Measurements from ENCODE around the gene TRPC4AP. TPM values are rescaled to one million over a fixed set of nuclear protein-coding genes. Genes with fewer than 3 reads are reported as not detected.
"Not testable (repeated sequence)": the region's sequence is repeated elsewhere in the genome, so short reads cannot be mapped to it uniquely, and the experiment has no call there.

The TRPC4AP gene
- total RNA-seq, 1 donor from 2014 or later = 54.1 TPM

GRCh38 chr20:35087791-35088190 is 4.8 kb downstream of the TRPC4AP start:
- H3K27ac ChIP-seq = no peak overlapping the region
- peaks cover 4 to 5% of the 10 kb centered on the region in 2 donors for H3K36me3 ChIP-seq
- DNase-seq (ENCODE audit: low spot score in 2 of 2) = no peak
- H3K4me3 ChIP-seq = no peak overlapping the region
- no peaks in the 10 kb centered on the region for H3K27me3 ChIP-seq
- H3K9me3 ChIP-seq = no peaks in the 10 kb centered on the region
- TF ChIP-seq, protein P1, sequence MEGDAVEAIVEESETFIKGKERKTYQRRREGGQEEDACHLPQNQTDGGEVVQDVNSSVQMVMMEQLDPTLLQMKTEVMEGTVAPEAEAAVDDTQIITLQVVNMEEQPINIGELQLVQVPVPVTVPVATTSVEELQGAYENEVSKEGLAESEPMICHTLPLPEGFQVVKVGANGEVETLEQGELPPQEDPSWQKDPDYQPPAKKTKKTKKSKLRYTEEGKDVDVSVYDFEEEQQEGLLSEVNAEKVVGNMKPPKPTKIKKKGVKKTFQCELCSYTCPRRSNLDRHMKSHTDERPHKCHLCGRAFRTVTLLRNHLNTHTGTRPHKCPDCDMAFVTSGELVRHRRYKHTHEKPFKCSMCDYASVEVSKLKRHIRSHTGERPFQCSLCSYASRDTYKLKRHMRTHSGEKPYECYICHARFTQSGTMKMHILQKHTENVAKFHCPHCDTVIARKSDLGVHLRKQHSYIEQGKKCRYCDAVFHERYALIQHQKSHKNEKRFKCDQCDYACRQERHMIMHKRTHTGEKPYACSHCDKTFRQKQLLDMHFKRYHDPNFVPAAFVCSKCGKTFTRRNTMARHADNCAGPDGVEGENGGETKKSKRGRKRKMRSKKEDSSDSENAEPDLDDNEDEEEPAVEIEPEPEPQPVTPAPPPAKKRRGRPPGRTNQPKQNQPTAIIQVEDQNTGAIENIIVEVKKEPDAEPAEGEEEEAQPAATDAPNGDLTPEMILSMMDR (IDR thresholded peaks at IDR 0.05) = no peak
- intact Hi-C loops (cut with DNase I) = no loop called here
- peaks cover 0 to 24% of the 10 kb centered on the region in 2 donors for H3K4me1 ChIP-seq

- TF ChIP-seq, protein P1 (IDR thresholded peaks at IDR 0.05) = no peak
- Histone ChIP-seq H3K4me3 (no peak overlapping the region), H3K27me3 (no peaks in the 10 kb centered on the region), H3K36me3 (peaks cover 4 to 5% of the 10 kb centered on the region in 2 donors), H3K27ac (no peak overlapping the region), H3K4me1 (peaks cover 0 to 24% of the 10 kb centered on the region in 2 donors), H3K9me3 (no peaks in the 10 kb centered on the region)
- no peak for DNase-seq (ENCODE audit: low spot score in 2 of 2)
- intact Hi-C loops (cut with DNase I) = no loop called here
Observed at GRCh38 chr20:35087355-35087754, 5.3 kb downstream of the TRPC4AP start.

DNA sequence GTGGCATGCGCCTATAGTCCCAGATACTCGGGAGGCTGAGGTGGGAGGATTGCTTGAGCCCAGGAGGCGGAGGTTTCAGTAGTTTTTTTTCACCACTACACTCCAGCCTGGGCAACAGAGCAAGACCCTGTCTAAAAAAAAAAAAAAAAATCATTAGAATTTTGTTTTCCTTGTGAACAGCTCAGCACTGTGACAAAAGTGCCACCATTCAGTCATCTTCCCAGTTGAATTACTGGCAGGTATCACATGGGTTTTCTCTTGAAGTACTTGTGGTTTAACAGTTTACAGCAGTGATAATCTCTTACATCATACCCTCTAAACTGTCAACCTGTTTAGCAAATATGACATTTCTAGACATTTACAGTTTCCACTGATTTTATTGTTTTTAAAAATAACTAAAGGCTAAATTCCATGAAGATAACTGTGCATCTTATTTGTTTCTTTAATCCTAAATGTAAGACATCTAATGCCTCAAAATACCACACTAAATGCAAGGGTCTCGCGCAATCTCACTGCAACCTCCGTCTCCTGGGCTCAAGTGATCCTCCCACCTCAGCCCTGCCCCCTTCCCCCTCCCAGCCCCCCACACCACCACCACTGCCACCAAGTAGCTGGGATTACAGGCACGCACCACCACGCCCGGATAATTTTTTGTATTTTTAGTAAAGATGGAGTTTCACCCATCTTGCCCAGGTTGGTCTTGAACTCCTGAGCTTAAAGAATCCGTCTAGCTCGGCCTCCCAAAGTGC is 7.0 kb downstream of the TRPC4AP start:
- Histone ChIP-seq H3K27ac (no peak overlapping the region), H3K4me1 (peaks cover 0 to 24% of the 10 kb centered on the region in 2 donors)
- intact Hi-C loops (cut with DNase I) = no loop called here

DNA sequence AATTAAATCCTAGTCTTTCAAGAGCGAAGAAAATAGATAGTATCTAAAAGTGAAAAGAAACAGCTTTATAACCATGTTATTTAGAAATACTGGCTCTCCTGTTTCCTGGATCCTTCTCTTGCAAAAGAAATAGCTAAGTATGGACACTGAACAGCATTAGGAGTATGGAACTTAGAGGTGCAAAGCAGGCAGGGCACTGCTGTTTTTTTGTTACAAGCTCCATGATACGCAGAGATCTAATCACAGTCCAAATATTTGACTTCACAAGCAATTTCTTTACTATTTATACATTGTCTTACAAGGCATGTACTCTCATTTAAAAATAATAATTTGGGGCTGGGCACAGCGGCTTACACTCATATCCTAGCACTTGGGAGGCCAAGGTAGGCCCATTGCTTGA is 7.6 kb downstream of the TRPC4AP start:
- H3K4me3 ChIP-seq = no peak overlapping the region
- TF ChIP-seq, protein P1 (IDR thresholded peaks at IDR 0.05) = no peak
- H3K27ac ChIP-seq = no peak overlapping the region
- no peaks in the 10 kb centered on the region for H3K9me3 ChIP-seq
- no peaks in the 10 kb centered on the region for H3K27me3 ChIP-seq
- H3K36me3 ChIP-seq = peaks cover 4 to 5% of the 10 kb centered on the region in 2 donors
- intact Hi-C loops (cut with DNase I) = no loop called here
- peaks cover 0 to 27% of the 10 kb centered on the region in 2 donors for H3K4me1 ChIP-seq
- DNase-seq (ENCODE audit: low spot score in 2 of 2) = no peak

More for the DNA sequence above, 7.0 kb downstream of the TRPC4AP start:
- no peaks in the 10 kb centered on the region for H3K27me3 ChIP-seq
- no peaks in the 10 kb centered on the region for H3K9me3 ChIP-seq
- no peak overlapping the region for H3K4me3 ChIP-seq
- TF ChIP-seq, protein P1 (IDR thresholded peaks at IDR 0.05) = no peak
- DNase-seq (ENCODE audit: low spot score in 2 of 2) = no peak
- H3K36me3 ChIP-seq = peaks cover 4 to 5% of the 10 kb centered on the region in 2 donors

GRCh38 chr20:35080348-35080642 is 12.3 kb downstream of the TRPC4AP start:
- H3K4me3 ChIP-seq; H3K9me3 ChIP-seq; intact Hi-C loops (cut with DNase I); DNase-seq (ENCODE audit: low spot score in 2 of 2); H3K27me3 ChIP-seq; H3K27ac ChIP-seq: not testable (repeated sequence)
- peaks cover 0 to 14% of the 10 kb centered on the region in 2 donors for H3K4me1 ChIP-seq
- H3K36me3 ChIP-seq = peaks cover 24 to 27% of the 10 kb centered on the region in 2 donors

GRCh38 chr20:35079472-35080347 is 12.9 kb downstream of the TRPC4AP start:
- H3K4me3 ChIP-seq = no peak overlapping the region
- no peak for DNase-seq (ENCODE audit: low spot score in 2 of 2)
- H3K36me3 ChIP-seq = peaks cover 24 to 29% of the 10 kb centered on the region in 2 donors
- no peaks in the 10 kb centered on the region for H3K27me3 ChIP-seq
- H3K27ac ChIP-seq = no peak overlapping the region
- H3K4me1 ChIP-seq = peaks cover 0 to 14% of the 10 kb centered on the region in 2 donors
- no peaks in the 10 kb centered on the region for H3K9me3 ChIP-seq
- intact Hi-C loops (cut with DNase I) = no loop called here
- TF ChIP-seq, protein P1 (IDR thresholded peaks at IDR 0.05) = no peak

Data from ascending aorta (tissue), 2 donors.